ENCODE results near the gene BTBD9. TPM values are rescaled to one million over a fixed set of nuclear protein-coding genes. Genes with fewer than 3 reads are reported as not detected.

BTBD9 gene
- total and polyA plus RNA-seq, 2 experiments from 2014 or later: 8.4 to 10.1 TPM

GRCh38 chr6:38503960-38504682, 135.6 kb downstream of the BTBD9 start:
- DNase-seq (ENCODE audit: low read depth in 1 of 2, low spot score in 1 of 2): no peak
- peaks cover 15% of the 10 kb centered on the region for H3K4me1 ChIP-seq (ENCODE audit: low read depth)
- no peaks in the 10 kb centered on the region for H3K9me3 ChIP-seq (ENCODE audit: low read depth)
- no peaks in the 10 kb centered on the region for H3K27me3 ChIP-seq
- no peaks in the 10 kb centered on the region for H3K36me3 ChIP-seq
- H3K27ac ChIP-seq: no peak overlapping the region
- no peak overlapping the region for H3K4me3 ChIP-seq
- TF ChIP-seq, protein P1, sequence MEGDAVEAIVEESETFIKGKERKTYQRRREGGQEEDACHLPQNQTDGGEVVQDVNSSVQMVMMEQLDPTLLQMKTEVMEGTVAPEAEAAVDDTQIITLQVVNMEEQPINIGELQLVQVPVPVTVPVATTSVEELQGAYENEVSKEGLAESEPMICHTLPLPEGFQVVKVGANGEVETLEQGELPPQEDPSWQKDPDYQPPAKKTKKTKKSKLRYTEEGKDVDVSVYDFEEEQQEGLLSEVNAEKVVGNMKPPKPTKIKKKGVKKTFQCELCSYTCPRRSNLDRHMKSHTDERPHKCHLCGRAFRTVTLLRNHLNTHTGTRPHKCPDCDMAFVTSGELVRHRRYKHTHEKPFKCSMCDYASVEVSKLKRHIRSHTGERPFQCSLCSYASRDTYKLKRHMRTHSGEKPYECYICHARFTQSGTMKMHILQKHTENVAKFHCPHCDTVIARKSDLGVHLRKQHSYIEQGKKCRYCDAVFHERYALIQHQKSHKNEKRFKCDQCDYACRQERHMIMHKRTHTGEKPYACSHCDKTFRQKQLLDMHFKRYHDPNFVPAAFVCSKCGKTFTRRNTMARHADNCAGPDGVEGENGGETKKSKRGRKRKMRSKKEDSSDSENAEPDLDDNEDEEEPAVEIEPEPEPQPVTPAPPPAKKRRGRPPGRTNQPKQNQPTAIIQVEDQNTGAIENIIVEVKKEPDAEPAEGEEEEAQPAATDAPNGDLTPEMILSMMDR (IDR thresholded peaks at IDR 0.05; ENCODE audit: low read depth, low read length): no peak

DNA sequence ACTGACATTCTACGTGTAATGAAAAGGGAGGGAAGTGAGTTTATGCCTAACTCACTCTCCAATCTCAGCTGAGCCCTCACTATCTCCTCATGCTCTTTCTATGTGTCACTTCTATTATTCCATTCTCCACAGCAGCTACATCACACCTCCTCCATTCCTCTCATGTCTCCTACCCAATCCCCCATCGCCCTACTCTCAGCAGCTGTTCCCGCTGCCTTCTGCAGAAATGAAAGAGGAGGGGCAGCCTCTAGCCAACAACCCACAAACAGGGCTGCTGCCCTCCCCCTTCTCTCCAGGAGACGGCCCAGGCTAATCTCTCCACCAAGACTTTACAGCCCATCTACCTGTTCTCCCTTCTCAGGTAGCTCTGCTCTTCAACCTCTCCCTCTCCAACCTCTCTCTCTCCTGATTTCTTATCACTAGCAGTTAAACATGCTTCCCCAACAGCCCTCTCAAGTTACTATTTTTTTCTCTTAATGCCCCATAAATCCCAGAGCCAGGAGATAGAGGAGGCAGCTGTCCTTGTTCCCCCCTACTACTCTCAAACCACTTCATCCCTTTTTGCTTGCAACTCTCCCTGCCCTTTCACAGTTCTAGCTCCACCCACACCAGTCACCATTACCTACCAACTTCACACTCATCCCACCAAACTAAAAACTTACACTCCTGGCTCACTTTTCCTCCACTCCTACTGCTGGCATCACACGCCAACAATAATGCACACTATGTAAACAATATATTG, 136.5 kb downstream of the BTBD9 start:
- Histone ChIP-seq H3K4me1 (ENCODE audit: low read depth) (peaks cover 6% of the 10 kb centered on the region), H3K27me3 (no peaks in the 10 kb centered on the region), H3K36me3 (no peaks in the 10 kb centered on the region), H3K4me3 (no peak overlapping the region), H3K9me3 (ENCODE audit: low read depth) (no peaks in the 10 kb centered on the region), H3K27ac (no peak overlapping the region)
- TF ChIP-seq, protein P1 (IDR thresholded peaks at IDR 0.05; ENCODE audit: low read depth, low read length): no peak
- no peak for DNase-seq (ENCODE audit: low read depth in 1 of 2, low spot score in 1 of 2)

- TF ChIP-seq, protein P1 (IDR thresholded peaks at IDR 0.05; ENCODE audit: low read depth, low read length): no peak
- Histone ChIP-seq H3K27me3 (no peaks in the 10 kb centered on the region), H3K4me1 (ENCODE audit: low read depth) (peaks cover 4% of the 10 kb centered on the region), H3K36me3 (no peaks in the 10 kb centered on the region), H3K9me3 (ENCODE audit: low read depth) (no peaks in the 10 kb centered on the region), H3K27ac (no peak overlapping the region), H3K4me3 (no peak overlapping the region)
- no peak for DNase-seq (ENCODE audit: low read depth in 1 of 2, low spot score in 1 of 2)
These were observed 137.3 kb downstream of the BTBD9 start for GRCh38 chr6:38502423-38502822.

DNA sequence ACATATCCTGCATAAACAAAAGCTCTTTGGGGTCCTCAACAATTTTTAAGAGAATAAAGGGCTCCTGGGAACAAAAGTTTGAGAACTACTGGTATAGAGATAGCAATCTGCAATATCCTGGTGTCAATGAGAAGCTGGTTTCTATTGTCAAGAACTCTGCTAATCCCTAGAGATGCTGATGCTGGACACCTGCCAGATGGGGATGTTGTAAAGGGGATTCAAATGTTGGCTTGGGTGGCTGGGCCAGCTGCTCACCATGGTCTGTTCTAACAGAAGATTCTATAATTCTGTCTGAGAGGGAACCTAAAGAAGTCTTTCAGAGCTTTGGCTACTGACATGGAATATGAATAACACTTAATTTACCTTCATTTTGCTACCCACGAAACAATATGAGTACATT, 137.8 kb downstream of the BTBD9 start:
- DNase-seq (ENCODE audit: low read depth in 1 of 2, low spot score in 1 of 2): no peak
- Histone ChIP-seq H3K36me3 (no peaks in the 10 kb centered on the region), H3K27me3 (no peaks in the 10 kb centered on the region), H3K4me1 (ENCODE audit: low read depth) (peaks cover 4% of the 10 kb centered on the region), H3K9me3 (ENCODE audit: low read depth) (no peaks in the 10 kb centered on the region), H3K27ac (no peak overlapping the region), H3K4me3 (no peak overlapping the region)
- TF ChIP-seq, protein P1 (IDR thresholded peaks at IDR 0.05; ENCODE audit: low read depth, low read length): no peak

GRCh38 chr6:38499529-38500096, 140.1 kb downstream of the BTBD9 start:
- TF ChIP-seq, protein P1 (IDR thresholded peaks at IDR 0.05; ENCODE audit: low read depth, low read length): no peak
- H3K36me3 ChIP-seq: no peaks in the 10 kb centered on the region
- no peak for DNase-seq (ENCODE audit: low read depth in 1 of 2, low spot score in 1 of 2)

More at GRCh38 chr6:38499529-38500096, 140.1 kb downstream of the BTBD9 start:
- Histone ChIP-seq H3K4me1 (ENCODE audit: low read depth) (peaks cover 4% of the 10 kb centered on the region), H3K9me3 (ENCODE audit: low read depth) (no peaks in the 10 kb centered on the region), H3K27me3 (no peaks in the 10 kb centered on the region), H3K27ac (no peak overlapping the region), H3K4me3 (no peak overlapping the region)
